HepG2 (cell line): Measurements from ENCODE around the gene GTF2H4. TPM values are rescaled to one million over a fixed set of nuclear protein-coding genes. Genes with fewer than 3 reads are reported as not detected.
A peak's percentile ranks its signal among the peaks of the same experiment; 100 is the strongest.

Experiments
- ATAC-seq: fragments of 200-7000 bp; cut with Tn5 transposase; 3 replicates; pipeline ENCODE4 v1.9.1; 2020; ENCODE audit warnings: mild to moderate bottlenecking, moderate library complexity
- BruUV-seq: library from RNA; stranded (reverse); fragments of 400-500 nt; replicated peaks from 2 replicates; lab custom pipeline; 2021; lab: Mats Ljungman, UMichigan
- CTCF ChIA-PET: fragments of 300-600 bp; formaldehyde crosslinking; extraction: SDS; loops from one replicate; lab custom pipeline; 2021; ENCODE audit warnings: low total read pairs, inconsistent platforms, low intra/inter-chr PET ratio; lab: Yijun Ruan, JAX
- POLR2A ChIA-PET: fragments of 350-600 bp; sonication (Branson Sonifier 250); formaldehyde crosslinking; loops from one replicate; lab custom pipeline; 2020; ENCODE audit warnings: antibody characterized with exemption, inconsistent platforms; lab: Yijun Ruan, JAX
- DNase-seq: peaks from one replicate; pipeline ENCODE4 v3.0.0-alpha.2; 2015; ENCODE audit warnings: low spot score
- FAIRE-seq: peaks from 3 replicates; lab custom pipeline; 2011; peaks lifted over from hg19 to GRCh38; lab: Jason Lieb, UNC
- H2AFZ ChIP-seq: one replicate; pipeline ENCODE4 v1.6.1; 2011; ENCODE audit warnings: low read length, inconsistent platforms
- H3K27ac ChIP-seq: fragments of 300-600 bp; 3 replicates; pipeline ENCODE4 v1.8.0; 2011; ENCODE audit warnings: mixed run types, mild to moderate bottlenecking, mixed read lengths, low read length, inconsistent platforms; ENCODE audit not compliant: insufficient read depth; ENCODE audit errors: extremely low read length
- H3K27me3 ChIP-seq, 2 experiments: fragments of 200-600 bp in 1 of 2; 2 replicates in 1 of 2; 3 replicates in 1 of 2; pipeline versions ENCODE4 v1.6.0 to v1.8.0; 2011; ENCODE audit warnings: low read length in 2 of 2, mild to moderate bottlenecking in 2 of 2, moderate library complexity in 2 of 2, inconsistent platforms in 1 of 2; ENCODE audit not compliant: insufficient read depth in 2 of 2, control insufficient read depth in 1 of 2
- H3K36me3 ChIP-seq, 2 experiments: fragments of 200-600 bp in 1 of 2; replicated peaks in 1 of 2; 2 replicates in 1 of 2; 3 replicates in 1 of 2; pipeline versions ENCODE4 v1.5.1 to v1.8.0; 2011; ENCODE audit warnings: low read length in 2 of 2, inconsistent platforms in 1 of 2; ENCODE audit not compliant: insufficient read depth in 2 of 2, control insufficient read depth in 1 of 2
- H3K4me1 ChIP-seq: 2 replicates; pipeline ENCODE4 v1.5.1; 2012; ENCODE audit warnings: low read length, inconsistent platforms; ENCODE audit not compliant: insufficient read depth
- H3K4me2 ChIP-seq: 2 replicates; pipeline ENCODE4 v1.6.0; 2011; ENCODE audit warnings: low read depth, low read length, inconsistent platforms
- H3K4me3 ChIP-seq, 3 experiments: fragments of 200-600 bp in 1 of 3; sonication (generic), shearing (Covaris generic) in 1 of 3; replicated peaks in 1 of 3; 2 replicates each; pipeline ENCODE4 v1.5.1; 2011 to 2016; ENCODE audit warnings: low read length in 3 of 3, inconsistent platforms in 2 of 3, low read depth in 2 of 3, mild to moderate bottlenecking in 2 of 3, control low read depth in 1 of 3, mixed read lengths in 1 of 3; ENCODE audit not compliant: insufficient read depth in 1 of 3
- H3K79me2 ChIP-seq: one replicate; pipeline ENCODE4 v1.6.1; 2011; ENCODE audit warnings: low read length, inconsistent platforms; ENCODE audit not compliant: insufficient read depth
- H3K9ac ChIP-seq: 2 replicates; pipeline ENCODE4 v1.6.0; 2011; ENCODE audit warnings: mild to moderate bottlenecking, low read depth, low read length, inconsistent platforms; ENCODE audit not compliant: insufficient read depth
- H3K9me3 ChIP-seq: 2 replicates; pipeline ENCODE4 v1.5.1; 2012; ENCODE audit warnings: mild to moderate bottlenecking, low read length
- H4K20me1 ChIP-seq: 2 replicates; pipeline ENCODE4 v1.6.0; 2011; ENCODE audit warnings: inconsistent platforms, mild to moderate bottlenecking, low read length, moderate library complexity; ENCODE audit not compliant: insufficient read depth
- GFI1 ChIP-seq: sonication (generic); formaldehyde crosslinking; IDR thresholded peaks from 2 replicates; pipeline ENCODE4 v1.5.0; 2020; ENCODE audit warnings: missing genetic modification reagents, mild to moderate bottlenecking, borderline replicate concordance
- IKZF1 ChIP-seq: fragments of 450-650 bp; IDR thresholded peaks from 2 replicates; pipeline ENCODE4 v1.7.1; 2016
- ISX ChIP-seq: sonication (generic); formaldehyde crosslinking; conservative IDR thresholded peaks from 2 replicates; pipeline ENCODE4 v1.5.0; 2020; ENCODE audit warnings: missing genetic modification reagents
- MAZ ChIP-seq, 2 experiments: sonication (generic) in 1 of 2; formaldehyde crosslinking in 1 of 2; IDR thresholded peaks; 2 replicates each; pipeline versions ENCODE4 v1.5.0 to v1.6.1; 2012 to 2020; ENCODE audit warnings: low read depth in 2 of 2, mild to moderate bottlenecking in 2 of 2, borderline replicate concordance in 1 of 2, improper control_type of control experiment in 1 of 2, low read length in 1 of 2, missing genetic modification reagents in 1 of 2, moderate library complexity in 1 of 2
- RAD51 ChIP-seq: fragments of 450-650 bp; IDR thresholded peaks from 2 replicates; pipeline ENCODE4 v1.6.1; 2016; ENCODE audit warnings: borderline replicate concordance
- ZNF3 ChIP-seq: IDR thresholded peaks from 2 replicates; pipeline ENCODE4 v1.7.0; 2017; ENCODE audit warnings: inconsistent platforms
- ZNF788 ChIP-seq: sonication (generic); formaldehyde crosslinking; IDR thresholded peaks from 2 replicates; pipeline ENCODE4 v1.5.0; 2020; ENCODE audit warnings: mild to moderate bottlenecking, missing genetic modification reagents, borderline replicate concordance
- WGBS: methylation state at CpG from one replicate; pipeline ENCODE4 v1.1.6; 2017; ENCODE audit warnings: low lambda C conversion rate; 5-methylcytosine and 5-hydroxymethylcytosine counted together
- in situ Hi-C: cut with HindIII; loops from 2 replicates; pipeline ENCODE4 v1.10.0; 2017; ENCODE audit warnings: low pct_unique_long_range_greater_than_20kb; ENCODE audit not compliant: extremely low pct_ligation_motif_present
- intact Hi-C: fragments of 100-400 bp; cut with micrococcal nuclease; formaldehyde crosslinking; loops from one replicate; pipeline ENCODE4 v1.10.0; 2022; ENCODE audit not compliant: unreplicated experiment
- polyA plus RNA-seq, 8 experiments: library from polyadenylated mRNA; depleted of rRNA in 3 of 8; stranded (reverse) in 7 of 8; unstranded in 1 of 8; fragments of >200 nt; fragmentation: Illumina TruSeq in 4 of 8; extraction: Trizol in 4 of 8; gene quantifications; 2 replicates each; pipeline versions ENCODE4 v1.2.1 to v1.2.3, GENCODE V29; 2011 to 2016; ENCODE audit warnings: low read depth in 4 of 8, missing spikeins in 1 of 8, mixed read lengths in 1 of 8; ENCODE audit not compliant: insufficient read depth in 1 of 8
- total RNA-seq, 5 experiments: library from RNA; depleted of rRNA; stranded (reverse); fragments of >200 nt; fragmentation: Illumina TruSeq; extraction: Trizol; gene quantifications; 2 replicates each; pipeline ENCODE4 v1.2.3, GENCODE V29; 2016; ENCODE audit warnings: low read depth in 1 of 5
- TF ChIP-seq, protein P1 (sequence below): sonication (generic); formaldehyde crosslinking; IDR thresholded peaks from 2 replicates; pipeline ENCODE4 v1.4.0; 2020; ENCODE audit warnings: missing genetic modification reagents
- TF ChIP-seq, protein P2 (sequence below): sonication (generic); formaldehyde crosslinking; IDR thresholded peaks from 2 replicates; pipeline ENCODE4 v1.4.0; 2020; ENCODE audit warnings: missing genetic modification reagents

Gene GTF2H4
- total and polyA plus RNA-seq, 2 of the 13 experiments (the other 11 are each of a cell fraction or from before 2014, with no cell fraction given): 15.9 to 49.3 TPM

DNA sequence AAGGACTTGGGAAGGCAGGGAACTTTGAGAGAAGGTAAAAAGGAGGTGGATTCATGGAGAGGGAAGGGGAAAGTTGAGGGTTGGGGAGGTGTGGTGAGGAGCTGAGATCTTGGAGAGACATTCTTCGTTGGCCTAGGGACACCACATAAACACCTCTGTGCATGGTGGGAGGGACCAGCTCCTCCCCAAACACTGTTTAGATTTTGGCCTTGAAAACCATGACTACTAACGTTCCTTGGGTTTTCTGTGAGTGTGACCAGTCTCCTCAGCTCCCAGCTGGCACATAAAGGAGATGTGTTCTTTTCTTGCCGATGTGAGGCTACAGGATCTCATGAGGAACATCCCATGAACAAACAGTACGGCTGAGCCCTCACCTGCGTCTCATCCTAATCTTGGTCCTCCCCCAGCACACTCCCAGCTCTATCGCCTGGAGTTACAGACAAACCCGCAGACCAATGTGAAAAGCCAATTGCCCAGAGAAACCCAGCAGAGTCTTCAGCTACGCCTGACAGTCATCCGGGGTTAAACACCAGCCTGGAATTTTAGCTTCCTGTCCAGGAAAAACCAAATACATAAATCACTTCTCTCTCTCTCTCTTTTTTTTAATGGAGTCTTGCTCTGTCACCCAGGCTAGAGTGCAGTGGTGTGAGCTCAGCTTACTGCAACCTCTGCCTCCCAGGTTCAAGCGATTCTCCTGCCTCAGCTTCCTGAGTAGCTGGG is 45.7 kb upstream of the GTF2H4 start:
- no peak overlapping the region for H2AFZ ChIP-seq

DNA sequence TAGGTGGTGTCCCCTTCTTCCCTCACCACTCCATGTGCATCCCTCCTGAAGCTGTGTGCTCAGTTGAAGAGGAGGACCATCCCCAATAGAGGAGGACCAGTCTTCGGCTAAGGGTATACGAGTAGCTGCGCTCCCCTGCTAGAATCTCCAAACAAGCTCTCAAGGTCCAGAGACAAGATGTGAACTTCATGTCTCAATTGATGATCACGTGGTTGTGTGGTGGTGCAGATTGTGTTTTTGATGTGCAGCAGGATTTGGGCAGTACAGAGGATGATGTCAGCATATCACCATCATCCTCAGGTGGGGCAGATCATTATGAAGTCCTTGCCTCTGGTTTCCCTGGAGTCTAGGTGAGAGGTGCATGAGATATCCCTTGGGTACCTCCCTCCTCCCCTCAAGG is 43.7 kb upstream of the GTF2H4 start:
- H3K36me3 ChIP-seq: no peaks in the 10 kb centered on the region
- H3K27me3 ChIP-seq: peaks cover 0 to 25% of the 10 kb centered on the region in 2 experiments; a peak in 3 of 5 replicates
- no peak overlapping the region for H3K4me3 ChIP-seq
- intact Hi-C loops: no loop called here
- no peak overlapping the region for H2AFZ ChIP-seq
- TF ChIP-seq RAD51 (peak; percentile 61; the same call in 1 of the 2 replicates), ISX (CRISPR knock-in tag) (no peak), IKZF1 (no peak), ZNF788 (CRISPR knock-in tag) (no peak), ZNF3 (no peak)
- TF ChIP-seq, protein P1, sequence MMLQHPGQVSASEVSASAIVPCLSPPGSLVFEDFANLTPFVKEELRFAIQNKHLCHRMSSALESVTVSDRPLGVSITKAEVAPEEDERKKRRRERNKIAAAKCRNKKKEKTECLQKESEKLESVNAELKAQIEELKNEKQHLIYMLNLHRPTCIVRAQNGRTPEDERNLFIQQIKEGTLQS (CRISPR knock-in tag): no peak
- TF ChIP-seq, protein P2, sequence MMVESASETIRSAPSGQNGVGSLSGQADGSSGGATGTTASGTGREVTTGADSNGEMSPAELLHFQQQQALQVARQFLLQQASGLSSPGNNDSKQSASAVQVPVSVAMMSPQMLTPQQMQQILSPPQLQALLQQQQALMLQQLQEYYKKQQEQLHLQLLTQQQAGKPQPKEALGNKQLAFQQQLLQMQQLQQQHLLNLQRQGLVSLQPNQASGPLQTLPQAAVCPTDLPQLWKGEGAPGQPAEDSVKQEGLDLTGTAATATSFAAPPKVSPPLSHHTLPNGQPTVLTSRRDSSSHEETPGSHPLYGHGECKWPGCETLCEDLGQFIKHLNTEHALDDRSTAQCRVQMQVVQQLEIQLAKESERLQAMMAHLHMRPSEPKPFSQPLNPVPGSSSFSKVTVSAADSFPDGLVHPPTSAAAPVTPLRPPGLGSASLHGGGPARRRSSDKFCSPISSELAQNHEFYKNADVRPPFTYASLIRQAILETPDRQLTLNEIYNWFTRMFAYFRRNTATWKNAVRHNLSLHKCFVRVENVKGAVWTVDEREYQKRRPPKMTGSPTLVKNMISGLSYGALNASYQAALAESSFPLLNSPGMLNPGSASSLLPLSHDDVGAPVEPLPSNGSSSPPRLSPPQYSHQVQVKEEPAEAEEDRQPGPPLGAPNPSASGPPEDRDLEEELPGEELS (CRISPR knock-in tag): no peak
- no peaks in the 10 kb centered on the region for H3K79me2 ChIP-seq
- no peaks in the 10 kb centered on the region for H4K20me1 ChIP-seq
- H3K4me2 ChIP-seq: no peak overlapping the region
- FAIRE-seq: no peak
- H3K9ac ChIP-seq: no peak overlapping the region
- H3K9me3 ChIP-seq: peaks cover 13% of the 10 kb centered on the region
- BruUV-seq: no TSS peak
- no peak overlapping the region for H3K27ac ChIP-seq
- no peak for DNase-seq
- ChIA-PET POLR2A (no interaction called here), CTCF (no interaction called here)
- peaks cover 14% of the 10 kb centered on the region for H3K4me1 ChIP-seq
- WGBS: 54% methylated on average over 4 of the region's 4 CpGs
- ATAC-seq: no peak
- in situ Hi-C loops: no loop called here

More for the DNA sequence above, 45.7 kb upstream of the GTF2H4 start:
- in situ Hi-C loops: no loop called here
- Histone ChIP-seq H3K36me3 (no peaks in the 10 kb centered on the region), H3K4me2 (peak overlapping the region; percentile 6; the same call in 1 of the 2 replicates), H3K9ac (no peak overlapping the region), H3K9me3 (peaks cover 13% of the 10 kb centered on the region), H3K79me2 (no peaks in the 10 kb centered on the region), H3K4me3 (no peak overlapping the region), H3K27ac (no peak overlapping the region), H3K4me1 (peaks cover 24% of the 10 kb centered on the region), H4K20me1 (no peaks in the 10 kb centered on the region), H3K27me3 (peaks cover 0 to 25% of the 10 kb centered on the region in 2 experiments; a peak in 3 of 5 replicates)
- 62% methylated on average over 10 of the region's 10 CpGs for WGBS
- CTCF ChIA-PET: no interaction called here
- FAIRE-seq (no peak), ATAC-seq (peak; percentile 31; the same call in 1 of the 3 replicates), DNase-seq (no peak)
- POLR2A ChIA-PET: interaction anchor here (1.1 kb wide), 1 partner anchor 52 kb away, joined by 3 read pairs; the partner anchor contains the start of gene VARS2
- TF ChIP-seq GFI1 (CRISPR knock-in tag) (no peak), MAZ (IDR thresholded peaks at IDR 0.05; ENCODE audit: borderline replicate concordance, low read depth, low read length) (no peak), MAZ (CRISPR knock-in tag; IDR thresholded peaks at IDR 0.05; ENCODE audit: low read depth) (0 out of 2 replicates have a peak, but pooled peaks have one; percentile 33)
- BruUV-seq: no TSS peak
- intact Hi-C loops: no loop called here
